ENCODE data around the gene CD320.

DNA sequence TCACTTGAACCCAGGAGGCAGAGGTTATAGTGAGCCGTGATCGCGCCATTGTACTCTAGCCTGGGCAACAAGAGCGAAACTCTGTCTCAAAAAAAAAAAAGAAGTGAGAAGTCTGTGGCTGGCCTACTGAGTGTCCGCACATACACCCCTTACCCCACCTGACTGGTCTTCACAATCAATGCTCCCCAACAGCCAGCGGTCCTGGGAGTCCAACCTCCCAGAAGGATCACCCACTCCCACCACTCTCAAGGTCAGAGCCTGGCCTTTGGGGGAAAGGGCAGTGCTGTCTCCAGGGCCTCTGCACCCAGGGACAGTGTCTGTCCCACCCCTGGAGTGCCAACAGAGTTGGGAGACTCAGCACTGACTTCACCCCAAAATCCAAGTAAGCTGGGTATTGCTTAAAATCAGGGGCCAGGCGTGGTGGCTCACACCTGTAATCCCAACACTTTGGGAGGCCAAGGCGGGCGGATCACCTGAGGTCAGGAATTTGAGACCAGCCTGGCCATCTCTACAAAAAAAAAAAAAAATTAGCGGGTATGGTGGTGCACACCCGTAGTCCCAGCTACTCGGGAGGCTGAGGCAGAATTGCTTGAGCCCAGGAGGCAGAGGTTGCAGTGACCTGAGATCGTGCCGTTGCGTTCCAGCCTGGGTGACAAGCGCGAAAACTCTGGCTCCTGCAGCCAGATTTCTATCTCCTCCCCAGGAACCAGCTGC is 2.3 kb upstream of the CD320 start:
- TF ChIP-seq, protein P1, sequence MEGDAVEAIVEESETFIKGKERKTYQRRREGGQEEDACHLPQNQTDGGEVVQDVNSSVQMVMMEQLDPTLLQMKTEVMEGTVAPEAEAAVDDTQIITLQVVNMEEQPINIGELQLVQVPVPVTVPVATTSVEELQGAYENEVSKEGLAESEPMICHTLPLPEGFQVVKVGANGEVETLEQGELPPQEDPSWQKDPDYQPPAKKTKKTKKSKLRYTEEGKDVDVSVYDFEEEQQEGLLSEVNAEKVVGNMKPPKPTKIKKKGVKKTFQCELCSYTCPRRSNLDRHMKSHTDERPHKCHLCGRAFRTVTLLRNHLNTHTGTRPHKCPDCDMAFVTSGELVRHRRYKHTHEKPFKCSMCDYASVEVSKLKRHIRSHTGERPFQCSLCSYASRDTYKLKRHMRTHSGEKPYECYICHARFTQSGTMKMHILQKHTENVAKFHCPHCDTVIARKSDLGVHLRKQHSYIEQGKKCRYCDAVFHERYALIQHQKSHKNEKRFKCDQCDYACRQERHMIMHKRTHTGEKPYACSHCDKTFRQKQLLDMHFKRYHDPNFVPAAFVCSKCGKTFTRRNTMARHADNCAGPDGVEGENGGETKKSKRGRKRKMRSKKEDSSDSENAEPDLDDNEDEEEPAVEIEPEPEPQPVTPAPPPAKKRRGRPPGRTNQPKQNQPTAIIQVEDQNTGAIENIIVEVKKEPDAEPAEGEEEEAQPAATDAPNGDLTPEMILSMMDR (IDR thresholded peaks at IDR 0.05), result no peak
- TF ChIP-seq EP300 (IDR thresholded peaks at IDR 0.05), result no peak
- TF ChIP-seq POLR2A (IDR thresholded peaks at IDR 0.05; ENCODE audit: low read depth), result no peak
- no peak for TF ChIP-seq POLR2AphosphoS5 (IDR thresholded peaks at IDR 0.05)
